GM21526 (cell line): ENCODE measurements around the gene PXMP2.

Source experiments
- ATAC-seq: cut with Tn5 transposase; IDR thresholded peaks from one replicate; pipeline ENCODE4 v1.9.1; 2021; ENCODE audit warnings: moderate library complexity; ENCODE audit not compliant: unreplicated experiment, low FRiP score

Gene PXMP2

DNA sequence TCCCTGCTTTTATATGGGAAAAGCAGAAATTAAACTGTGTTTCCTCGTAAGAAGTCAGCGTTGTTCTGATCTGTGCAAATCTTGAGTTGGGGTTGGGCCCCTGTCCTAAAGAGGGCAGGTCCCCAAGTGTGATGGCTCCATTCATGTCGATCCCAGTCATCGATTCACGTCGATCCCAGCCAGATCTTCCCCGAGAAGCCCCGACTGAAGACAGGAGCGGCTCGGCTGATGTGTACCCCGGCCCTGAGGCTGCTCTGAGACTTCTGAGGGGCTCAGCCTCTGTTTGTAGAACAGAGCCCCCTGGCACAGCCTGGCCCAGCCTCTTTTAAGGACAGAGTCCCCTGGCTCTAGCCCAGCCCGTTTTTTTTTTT, 32.6 kb downstream of the PXMP2 start:
- ATAC-seq, result no peak

DNA sequence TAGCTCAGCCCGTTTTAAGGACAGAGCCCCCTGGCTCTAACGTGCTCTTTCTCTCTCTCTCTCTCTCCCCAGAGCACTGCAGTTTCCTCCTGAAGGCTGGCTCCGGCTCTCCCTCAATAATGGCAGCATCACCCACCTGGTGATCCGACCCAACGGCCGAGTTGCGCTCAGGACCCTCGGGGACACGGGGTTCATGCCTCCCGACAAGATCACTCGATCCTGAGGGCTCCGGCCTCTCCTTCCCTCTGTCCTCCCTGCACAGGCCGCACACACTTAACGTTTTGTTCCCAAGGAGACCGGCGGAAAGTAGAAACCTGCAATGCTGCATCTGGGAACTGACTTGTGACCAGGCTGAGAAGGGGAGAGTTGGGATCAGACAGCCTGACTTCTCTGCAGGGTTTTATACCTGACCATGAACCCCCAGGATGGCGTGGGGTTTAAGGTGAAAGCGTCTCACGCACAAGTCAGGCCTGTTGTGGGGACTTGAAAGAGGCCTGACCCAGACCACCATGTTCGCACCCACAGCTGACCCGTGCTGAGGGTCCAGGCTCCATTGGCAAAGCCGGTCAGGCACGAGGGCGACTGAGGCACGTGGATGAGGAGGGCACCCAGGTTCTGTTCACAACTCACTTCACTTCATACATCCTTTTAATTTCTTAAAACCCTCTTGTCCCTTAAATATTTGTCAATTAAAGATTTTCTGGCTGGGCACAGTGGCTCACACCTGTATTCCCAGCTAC, 33.4 kb downstream of the PXMP2 start:
- ATAC-seq, result no peak

- ATAC-seq, result no peak
Observed at GRCh38 chr12:132723015-132723763, 35.8 kb downstream of the PXMP2 start.

DNA sequence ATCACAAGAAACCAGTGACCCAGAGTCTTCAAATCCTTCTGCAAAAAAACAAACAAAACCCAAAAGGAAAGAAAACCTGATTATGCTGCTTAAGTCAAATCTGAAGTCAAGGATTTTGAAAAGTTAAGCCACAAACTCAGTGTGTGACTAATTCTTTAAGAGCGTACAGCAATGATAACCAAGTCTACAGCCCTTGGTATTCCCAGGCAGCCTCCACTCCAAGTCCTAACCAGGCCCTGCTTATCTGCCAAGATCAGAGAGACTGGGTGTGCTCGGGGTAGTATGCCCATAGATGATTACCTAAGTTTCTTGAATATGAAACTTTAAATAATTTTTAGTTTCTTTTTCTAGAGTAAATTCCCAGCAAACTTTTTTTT, 36.4 kb downstream of the PXMP2 start:
- ATAC-seq, result no peak

DNA sequence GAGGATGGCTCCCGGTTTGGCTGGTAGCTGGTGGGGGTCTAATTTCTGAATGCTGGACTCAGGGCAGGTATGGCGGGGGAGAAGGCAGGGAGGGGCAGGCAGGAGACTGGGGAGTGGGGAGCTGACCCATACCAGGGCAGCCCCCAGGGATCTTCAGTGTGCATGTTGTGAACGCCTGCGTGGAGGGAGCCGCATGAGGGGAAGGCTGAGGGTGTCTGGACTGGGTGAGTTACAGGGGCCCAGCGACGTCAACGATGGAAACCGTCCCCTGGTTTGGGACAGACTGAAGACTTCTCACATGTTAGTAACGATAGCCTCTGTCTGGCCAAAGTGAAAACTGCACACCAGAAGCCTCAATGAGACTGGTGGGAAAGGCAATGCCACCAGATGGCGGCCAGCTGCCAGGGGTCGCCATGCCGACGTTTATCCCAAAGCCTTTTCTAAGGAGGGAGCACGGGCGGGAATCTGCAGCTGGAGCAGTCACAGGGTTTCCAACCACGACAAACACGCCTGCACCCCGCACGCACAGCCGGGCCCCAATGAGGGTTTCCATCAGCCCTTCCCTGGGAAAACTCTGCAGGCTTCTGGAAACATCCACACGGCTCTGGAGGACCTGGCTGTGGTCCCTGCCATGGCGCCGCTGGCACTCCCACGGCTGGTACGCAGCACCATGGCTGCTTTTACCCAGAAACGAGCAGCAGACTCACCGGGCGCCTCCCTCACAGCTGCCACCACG, 37.3 kb downstream of the PXMP2 start:
- ATAC-seq, result no peak

GRCh38 chr12:132726386-132726785, 39.0 kb downstream of the PXMP2 start:
- ATAC-seq, result no peak

DNA sequence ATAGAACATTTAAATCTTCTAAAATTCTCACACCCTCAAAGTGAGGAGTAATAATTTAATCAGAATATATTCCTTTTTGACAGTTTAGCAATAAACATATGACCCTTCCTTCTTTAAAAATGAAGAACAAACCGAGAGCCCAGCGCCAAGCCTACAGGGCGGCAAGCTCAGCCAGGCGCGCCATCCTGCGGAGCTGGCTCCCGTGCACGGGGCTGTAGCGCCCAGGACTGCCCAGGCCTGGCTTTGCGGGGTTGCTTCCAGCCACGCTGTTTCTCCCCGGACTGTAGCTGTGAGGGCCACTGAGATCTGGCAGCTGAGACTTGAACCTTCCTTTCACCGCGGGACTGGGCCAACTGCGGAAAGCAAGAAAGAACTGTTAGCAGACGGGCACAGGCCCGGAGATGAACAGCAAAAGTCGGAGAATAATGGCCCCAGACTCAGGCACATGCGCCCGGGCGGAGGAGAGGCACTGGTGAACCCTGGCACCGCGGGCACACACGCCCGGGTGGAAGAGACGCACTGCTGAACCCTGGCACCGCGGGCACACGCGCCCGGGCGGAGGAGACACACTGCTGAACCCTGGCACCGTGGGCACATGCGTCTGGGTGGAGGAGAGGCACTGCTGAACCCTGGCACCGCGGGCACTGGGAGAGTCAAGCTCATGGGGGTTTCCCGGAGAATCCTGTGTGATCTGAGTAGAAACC, 39.9 kb downstream of the PXMP2 start:
- ATAC-seq, result no peak

GRCh38 chr12:132728502-132728901, 41.1 kb downstream of the PXMP2 start:
- no peak for ATAC-seq

DNA sequence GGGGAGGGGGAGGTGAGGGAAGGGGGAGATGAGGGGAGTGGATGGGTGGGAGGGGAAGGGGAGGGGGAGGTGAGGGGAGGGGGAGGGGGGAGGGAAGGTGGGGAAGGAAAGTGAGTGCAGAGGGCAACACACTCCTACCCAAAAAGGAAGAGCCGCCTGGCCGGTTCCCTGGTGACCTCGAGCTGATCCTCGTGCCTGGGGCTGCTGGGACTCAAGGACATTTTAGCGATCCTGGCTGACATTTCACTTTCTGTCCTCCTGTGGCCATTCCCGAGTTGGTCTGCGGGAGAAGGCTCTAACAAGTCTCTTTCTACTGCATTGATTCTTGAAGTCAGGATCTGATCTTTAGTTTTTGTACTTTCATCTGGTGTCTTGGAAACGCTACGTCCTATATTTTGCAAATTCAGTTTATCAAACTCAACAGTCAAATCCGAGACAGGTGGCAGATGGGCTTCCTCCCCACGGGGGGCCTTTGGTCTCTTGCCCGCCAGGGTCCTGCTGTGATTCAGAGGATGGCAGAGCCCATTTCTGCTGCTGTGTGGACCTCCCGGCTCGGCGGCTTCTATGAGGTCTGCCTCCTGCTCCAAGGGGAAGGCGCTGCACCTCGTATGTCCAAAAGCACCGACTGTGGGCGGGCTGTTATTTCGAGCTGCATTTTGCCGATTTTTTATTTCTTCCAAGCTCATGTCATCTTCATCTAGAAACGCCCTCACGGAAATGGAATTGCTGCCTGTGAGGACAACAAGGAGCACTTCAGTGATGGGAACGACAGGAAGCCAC, 42.3 kb downstream of the PXMP2 start:
- ATAC-seq, result no peak

DNA sequence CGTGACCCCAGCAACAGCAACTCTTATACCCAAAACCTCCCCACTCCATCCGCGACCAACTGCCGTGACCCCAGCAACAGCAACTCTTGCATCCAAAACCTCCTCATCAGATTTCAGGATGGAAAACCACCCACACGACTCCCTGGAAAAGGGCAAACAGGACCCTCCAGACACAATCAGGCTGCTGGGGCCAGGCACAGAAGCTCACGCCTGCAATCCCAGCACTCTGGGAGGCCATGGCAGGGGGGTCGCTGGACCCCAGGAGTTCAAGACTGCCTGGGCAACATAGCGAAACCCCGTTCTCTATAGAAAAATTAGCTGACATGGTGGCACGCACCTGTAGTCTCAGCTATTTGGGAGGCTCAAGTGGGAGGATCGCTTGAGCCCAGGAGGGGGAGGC, 43.0 kb downstream of the PXMP2 start:
- ATAC-seq, result no peak

- no peak for ATAC-seq
Observed at GRCh38 chr12:132731574-132731973, 44.2 kb downstream of the PXMP2 start.

DNA sequence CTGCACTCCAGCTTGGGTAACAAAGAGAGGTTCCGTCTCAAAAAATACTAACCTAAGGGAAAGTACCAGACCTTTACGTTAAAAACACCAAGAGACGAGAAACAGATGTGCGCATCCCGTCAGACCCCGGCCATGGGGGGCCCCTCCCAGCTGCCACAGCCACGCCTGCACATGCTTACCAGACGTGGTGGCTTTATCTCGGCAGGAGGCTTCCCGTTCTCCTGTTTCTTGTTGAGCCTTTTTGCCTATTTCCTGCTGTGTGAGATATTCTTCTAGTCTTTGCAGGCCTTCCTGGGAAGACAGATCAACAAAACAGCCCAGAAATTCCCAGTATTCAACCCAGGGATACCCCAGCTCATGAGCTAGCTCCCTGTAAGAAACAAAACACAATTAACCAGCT, 46.8 kb downstream of the PXMP2 start:
- ATAC-seq, result no peak

DNA sequence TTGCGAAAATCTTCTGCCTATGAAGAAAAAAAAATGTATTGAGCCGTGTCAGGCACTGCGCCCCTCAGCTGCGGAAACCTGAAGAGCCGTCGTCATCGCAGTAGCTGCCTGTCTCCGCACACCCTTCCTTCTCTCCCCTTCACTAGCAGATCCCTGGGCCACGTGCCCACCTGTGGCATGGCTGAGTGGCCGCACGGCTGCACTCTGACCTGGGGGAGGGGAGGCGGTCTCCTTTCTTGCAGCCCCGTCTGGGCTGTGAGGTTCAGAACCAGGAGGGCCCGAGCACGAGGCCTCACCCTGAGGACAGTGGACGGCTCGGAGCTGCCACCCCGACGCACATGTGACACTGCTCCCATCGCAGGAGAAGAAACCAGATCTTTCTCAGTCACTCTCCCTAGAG, 48.1 kb downstream of the PXMP2 start:
- ATAC-seq, result no peak

DNA sequence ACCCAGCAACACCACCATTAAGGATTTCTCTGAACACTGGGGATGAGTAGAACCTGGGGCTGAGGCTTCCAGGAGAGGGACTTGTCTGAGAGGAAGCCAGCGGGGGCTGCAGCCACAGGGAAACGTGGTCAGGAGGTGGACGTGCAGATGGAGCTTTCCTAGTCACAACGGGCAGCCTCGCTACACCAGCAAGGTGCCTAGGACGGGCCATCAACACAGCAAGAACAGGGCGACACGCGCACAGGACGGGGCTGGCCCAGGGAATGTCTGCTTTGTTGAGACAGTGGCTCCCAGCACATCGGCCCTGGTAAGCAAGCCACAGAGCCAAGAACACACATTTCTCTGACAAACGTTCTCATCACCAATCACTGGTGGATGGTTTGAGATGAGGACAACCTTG, 49.0 kb downstream of the PXMP2 start:
- ATAC-seq, result no peak

- no peak for ATAC-seq
Observed at GRCh38 chr12:132736913-132737312, 49.5 kb downstream of the PXMP2 start.

DNA sequence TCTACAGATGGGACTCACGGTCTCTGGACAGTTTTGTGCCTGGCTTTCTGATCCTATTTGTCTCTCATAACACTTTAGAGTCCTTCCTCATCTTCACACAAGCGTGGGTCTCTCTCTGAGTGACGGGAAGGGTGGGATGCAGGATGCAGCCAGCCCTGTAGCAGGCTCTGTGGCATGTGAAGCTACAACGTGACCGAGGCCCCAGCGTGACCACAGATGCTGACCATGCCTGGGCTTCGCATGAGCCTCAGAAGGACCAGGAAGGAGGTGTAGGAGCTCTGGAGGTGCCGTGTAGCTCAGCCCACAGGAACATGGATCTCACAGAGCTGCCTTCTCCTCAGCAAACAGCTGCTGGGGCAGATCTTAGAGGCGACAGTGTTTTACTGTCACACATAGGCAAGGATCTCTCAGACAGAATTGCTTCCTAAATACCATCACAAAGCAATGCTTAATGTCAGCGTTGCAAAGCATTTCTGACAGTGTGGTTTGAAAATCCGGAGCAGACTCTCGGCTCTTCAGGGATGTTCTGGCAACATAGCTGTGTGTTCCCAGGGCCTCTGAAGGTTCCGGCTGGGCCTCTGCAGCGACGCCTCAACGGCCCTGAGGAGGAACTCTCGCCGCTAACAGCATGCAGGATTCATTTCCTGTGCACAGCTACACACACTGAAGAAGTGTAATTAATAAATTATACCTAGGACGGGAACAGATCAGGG, 52.4 kb downstream of the PXMP2 start:
- no peak for ATAC-seq

- ATAC-seq, result no peak
Observed at GRCh38 chr12:132740313-132740646, 52.9 kb downstream of the PXMP2 start.

- ATAC-seq, result no peak
Observed at GRCh38 chr12:132740652-132741051, 53.3 kb downstream of the PXMP2 start.

- no peak for ATAC-seq
Observed at GRCh38 chr12:132741620-132742019, 54.2 kb downstream of the PXMP2 start.

DNA sequence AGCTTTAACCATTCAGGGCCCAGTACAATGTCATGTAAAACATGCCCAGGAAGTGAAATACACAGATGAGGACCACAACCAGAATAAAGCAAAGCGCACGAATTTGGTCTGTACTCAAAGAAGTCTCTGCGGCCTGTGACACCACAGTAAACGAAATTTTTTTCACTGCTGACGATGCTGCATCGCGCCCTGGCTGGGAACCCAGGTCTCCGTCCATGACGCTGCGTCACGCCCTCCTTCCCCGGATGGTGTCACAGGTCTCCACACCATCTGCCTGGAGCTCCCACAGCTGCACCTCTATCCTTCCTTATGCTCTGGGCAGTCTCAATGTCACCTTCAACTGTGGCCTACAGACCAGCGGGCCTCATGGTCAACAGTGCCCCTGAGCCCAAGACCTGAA, 56.4 kb downstream of the PXMP2 start:
- no peak for ATAC-seq
